CD1c-positive myeloid dendritic cell (primary cell): ENCODE data around the gene NUSAP1.
A peak's percentile ranks its signal among the peaks of the same experiment; 100 is the strongest.
"Not testable (repeated sequence)": the region's sequence is repeated elsewhere in the genome, so short reads cannot be mapped to it uniquely, and the experiment has no call there.

ENCODE experiments used
- DNase-seq: peaks from one replicate; pipeline ENCODE4 v3.0.0-alpha.2; 2016; ENCODE audit errors: extremely low spot score

NUSAP1 gene

GRCh38 chr15:41333026-41333562 is 413 bp downstream of the NUSAP1 start:
- peak; percentile 73 for DNase-seq

DNA sequence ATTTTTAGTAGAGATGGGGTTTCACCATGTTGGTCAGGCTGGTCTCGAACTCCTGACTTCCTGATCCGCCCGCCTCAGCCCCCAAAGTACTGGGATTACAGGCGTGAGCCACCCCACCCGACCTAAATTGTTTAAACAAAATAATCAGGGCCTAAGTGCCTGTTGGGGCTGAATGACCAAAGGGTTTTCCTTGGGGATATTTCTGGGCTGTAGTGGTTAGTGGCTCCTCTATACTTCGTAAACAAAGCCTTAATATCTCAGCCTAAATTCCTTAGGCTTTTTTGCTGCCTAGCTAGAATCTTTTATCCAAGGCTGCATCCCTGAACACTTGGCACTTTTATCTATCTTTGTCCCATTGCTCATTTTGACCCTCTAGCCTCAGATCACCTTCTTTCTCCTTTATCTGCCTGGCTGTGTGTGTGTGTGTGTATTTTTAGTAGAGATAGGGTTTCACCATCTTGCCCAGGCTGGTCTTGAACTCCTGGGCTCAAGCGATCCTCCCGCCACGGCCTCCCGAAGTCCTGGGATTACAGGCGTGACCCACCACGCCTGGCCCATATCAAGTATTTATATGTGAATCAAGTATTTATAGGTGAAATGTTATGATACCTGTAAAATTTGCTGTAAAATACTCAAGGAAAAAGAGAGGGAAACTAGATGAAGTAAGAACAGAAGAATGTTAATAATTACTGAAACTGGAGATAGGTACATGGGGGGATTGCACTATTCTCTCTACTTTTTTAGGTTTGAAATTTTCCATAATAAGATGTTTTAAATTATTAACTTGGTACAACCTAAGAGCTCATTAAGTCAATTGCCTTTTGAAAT is 1.8 kb downstream of the NUSAP1 start:
- no peak for DNase-seq

- DNase-seq, result no peak
Measured at GRCh38 chr15:41336549-41336948, 3.9 kb downstream of the NUSAP1 start.

DNA sequence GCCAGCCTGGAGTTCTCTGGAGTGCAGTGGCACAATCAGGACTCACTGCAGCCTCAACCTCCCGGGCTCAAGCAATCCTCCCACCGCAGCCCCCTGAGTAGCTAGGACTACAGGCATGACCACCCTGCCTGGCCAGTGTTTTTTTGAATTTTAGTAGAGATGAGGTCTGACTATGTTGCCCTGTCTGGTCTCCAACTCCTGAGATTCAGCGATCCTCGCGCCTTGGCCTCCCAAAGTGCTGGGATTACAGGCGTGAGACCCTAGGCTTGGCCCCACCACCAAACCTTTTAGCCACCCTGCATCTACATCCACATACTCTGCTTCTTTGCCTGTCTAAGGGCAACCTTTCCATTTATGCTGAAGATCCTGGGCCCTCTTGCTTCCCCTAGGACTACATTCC is 4.4 kb downstream of the NUSAP1 start:
- no peak for DNase-seq

- DNase-seq, result no peak
Measured at GRCh38 chr15:41337631-41338522, 5.2 kb downstream of the NUSAP1 start.

GRCh38 chr15:41340189-41340695 is 7.6 kb downstream of the NUSAP1 start:
- no peak for DNase-seq

GRCh38 chr15:41341519-41341918 is 8.8 kb downstream of the NUSAP1 start:
- DNase-seq, result no peak

DNA sequence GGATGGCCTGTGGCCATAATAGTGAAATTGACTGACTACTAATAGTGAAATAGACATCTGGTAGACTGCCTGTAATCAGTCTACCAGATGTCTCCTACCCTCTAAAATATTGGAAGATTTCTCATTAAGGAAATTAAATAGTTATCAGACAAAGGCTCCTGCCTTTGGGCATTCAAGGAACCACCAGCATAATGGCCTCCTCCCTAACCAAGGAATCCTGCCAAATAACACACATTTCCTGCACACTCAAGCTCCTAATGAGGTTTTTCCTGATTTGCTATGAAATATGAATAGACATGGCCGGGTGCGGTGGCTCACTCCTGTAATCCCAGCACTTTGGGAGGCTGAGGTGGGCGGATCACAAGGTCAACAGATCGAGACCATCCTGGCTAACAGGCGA is 14.6 kb downstream of the NUSAP1 start:
- no peak for DNase-seq

DNA sequence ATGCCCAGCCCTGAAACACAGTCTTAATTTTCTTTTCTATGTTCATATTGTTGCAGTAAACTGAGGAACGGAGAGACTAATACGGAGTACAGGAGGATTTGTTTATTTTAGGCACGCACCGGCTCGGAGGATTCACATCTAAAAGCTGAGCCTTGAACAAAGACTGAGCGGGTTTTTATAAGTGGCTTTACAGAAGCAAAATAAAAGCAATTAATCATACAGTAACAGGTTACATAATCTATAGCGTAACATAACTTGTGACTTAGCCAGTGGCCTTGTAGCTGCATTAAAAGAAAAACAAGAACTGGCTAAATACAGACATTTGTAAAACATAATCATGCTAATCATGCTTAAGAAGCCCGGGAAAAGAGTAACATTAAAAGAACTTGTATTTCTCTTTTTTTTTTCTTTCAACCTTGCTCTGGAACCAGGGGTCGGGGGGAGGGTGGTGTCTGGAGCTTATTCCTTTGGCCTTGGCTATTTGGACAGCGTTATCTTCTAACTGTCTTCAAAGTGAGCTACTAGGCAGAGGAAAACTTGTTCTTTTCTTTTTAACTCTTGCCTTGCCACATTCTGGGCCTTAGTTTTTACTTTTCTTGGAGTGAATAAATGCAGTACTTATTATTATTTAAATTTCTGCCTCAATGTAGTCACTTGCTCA is 17.5 kb downstream of the NUSAP1 start:
- DNase-seq, result no peak

GRCh38 chr15:41354371-41354770 is 21.7 kb downstream of the NUSAP1 start:
- DNase-seq, result no peak

- DNase-seq, result no peak
Measured at GRCh38 chr15:41367418-41367817, 34.7 kb downstream of the NUSAP1 start.

GRCh38 chr15:41377978-41378377 is 45.3 kb downstream of the NUSAP1 start:
- DNase-seq, result no peak

GRCh38 chr15:41383974-41384749 is 51.5 kb downstream of the NUSAP1 start:
- DNase-seq, result not testable (repeated sequence)

GRCh38 chr15:41387646-41388045 is 55.0 kb downstream of the NUSAP1 start:
- no peak for DNase-seq

GRCh38 chr15:41392659-41393058 is 60.0 kb downstream of the NUSAP1 start:
- DNase-seq, result no peak

- DNase-seq, result no peak
Measured at GRCh38 chr15:41394924-41395323, 62.2 kb downstream of the NUSAP1 start.

- DNase-seq, result no peak
Measured at GRCh38 chr15:41396111-41396510, 63.4 kb downstream of the NUSAP1 start.

- no peak for DNase-seq
Measured at GRCh38 chr15:41401904-41402267, 69.2 kb downstream of the NUSAP1 start.

DNA sequence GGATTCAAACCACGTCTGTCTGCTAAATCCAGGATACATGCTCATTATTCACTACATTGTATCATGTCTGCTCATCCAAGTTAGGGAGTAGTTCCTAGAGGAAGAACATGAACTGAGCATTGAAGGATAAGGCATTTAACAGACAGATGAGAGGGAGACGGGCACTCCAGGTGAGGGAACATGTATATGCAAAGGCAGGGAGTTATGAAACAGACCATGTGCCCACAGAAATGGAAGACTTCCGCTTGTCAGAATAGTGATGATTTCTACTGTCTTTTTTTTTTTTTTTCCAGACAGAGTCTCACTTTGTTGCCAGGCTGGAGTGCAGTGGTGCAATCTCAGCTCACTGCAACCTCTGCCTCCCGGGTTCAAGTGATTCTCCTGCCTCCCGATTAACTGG is 74.7 kb downstream of the NUSAP1 start:
- DNase-seq, result peak; percentile 8

GRCh38 chr15:41408234-41408641 is 75.6 kb downstream of the NUSAP1 start:
- DNase-seq, result peak; percentile 12

GRCh38 chr15:41411031-41411430 is 78.3 kb downstream of the NUSAP1 start:
- no peak for DNase-seq
